HEK293 (cell line): ENCODE results near the gene GSC.
"Not testable (repeated sequence)": the region's sequence is repeated elsewhere in the genome, so short reads cannot be mapped to it uniquely, and the experiment has no call there.

Experiments used
- CTCF ChIA-PET: fragments of 350-600 bp; formaldehyde crosslinking; extraction: SDS; loops from one replicate; lab custom pipeline; 2021; ENCODE audit warnings: antibody characterized with exemption; lab: Yijun Ruan, JAX
- POLR2A ChIA-PET: fragments of 300-600 bp; formaldehyde crosslinking; extraction: SDS; loops from one replicate; lab custom pipeline; 2020; ENCODE audit warnings: antibody characterized with exemption, inconsistent platforms; lab: Yijun Ruan, JAX
- H3K27ac ChIP-seq: fragments of 200-500 bp; sonication (Bioruptor generic); 2 replicates; pipeline ENCODE4 v1.5.1; 2014; ENCODE audit warnings: low read depth, low read length, control low read depth, inconsistent platforms; ENCODE audit errors: extremely low read depth
- H3K36me3 ChIP-seq, 2 experiments: fragments of 200-500 bp in 1 of 2; sonication (Bioruptor generic) in 1 of 2; 1 replicate in 1 of 2; 2 replicates in 1 of 2; pipeline ENCODE4 v1.5.1; 2014 to 2017; ENCODE audit warnings: inconsistent platforms in 2 of 2, low read length in 2 of 2; ENCODE audit not compliant: control insufficient read depth in 2 of 2, insufficient read depth in 1 of 2
- H3K4me1 ChIP-seq: fragments of 200-500 bp; sonication (Bioruptor generic); 2 replicates; pipeline ENCODE4 v1.5.1; 2014; ENCODE audit warnings: mild to moderate bottlenecking, low read length, inconsistent platforms; ENCODE audit not compliant: control insufficient read depth, insufficient read depth
- H3K4me3 ChIP-seq: 2 replicates; pipeline ENCODE4 v1.5.1; 2011; ENCODE audit warnings: low read depth, mild to moderate bottlenecking, control low read depth, low read length, moderate library complexity
- H3K9me3 ChIP-seq: fragments of 200-500 bp; sonication (Bioruptor generic); 2 replicates; pipeline ENCODE4 v1.5.1; 2014; ENCODE audit warnings: low read depth, low read length, inconsistent platforms; ENCODE audit not compliant: control insufficient read depth, insufficient read depth
- GLI4 ChIP-seq: fragments of 450-650 bp; formaldehyde crosslinking; IDR thresholded peaks from 2 replicates; pipeline ENCODE4 v1.5.1; 2016; ENCODE audit warnings: missing biosample characterization, missing genetic modification characterization
- GLIS1 ChIP-seq: fragments of 450-650 bp; formaldehyde crosslinking; IDR thresholded peaks from 2 replicates; pipeline ENCODE4 v1.5.1; 2016; ENCODE audit warnings: missing biosample characterization, missing genetic modification characterization
- KLF7 ChIP-seq: fragments of 450-650 bp; formaldehyde crosslinking; IDR thresholded peaks from 2 replicates; pipeline ENCODE4 v1.5.1; 2016; ENCODE audit warnings: missing biosample characterization, missing genetic modification characterization, borderline replicate concordance
- KLF8 ChIP-seq: fragments of 450-650 bp; formaldehyde crosslinking; IDR thresholded peaks from 2 replicates; pipeline ENCODE4 v1.5.1; 2016; ENCODE audit warnings: missing biosample characterization, missing genetic modification characterization
- OSR2 ChIP-seq: fragments of 450-650 bp; formaldehyde crosslinking; IDR thresholded peaks from 2 replicates; pipeline ENCODE4 v1.5.1; 2016; ENCODE audit warnings: missing biosample characterization, missing genetic modification characterization
- WT1 ChIP-seq: fragments of 450-650 bp; formaldehyde crosslinking; IDR thresholded peaks from 2 replicates; pipeline ENCODE4 v1.5.1; 2016; ENCODE audit warnings: missing biosample characterization, missing genetic modification characterization
- ZFP69B ChIP-seq: fragments of 450-650 bp; formaldehyde crosslinking; IDR thresholded peaks from 2 replicates; pipeline ENCODE4 v1.5.1; 2016; ENCODE audit warnings: missing biosample characterization, missing genetic modification characterization
- ZNF157 ChIP-seq: fragments of 450-650 bp; formaldehyde crosslinking; IDR thresholded peaks from 2 replicates; pipeline ENCODE4 v1.5.1; 2016; ENCODE audit warnings: missing biosample characterization, missing genetic modification characterization
- ZNF169 ChIP-seq: fragments of 450-650 bp; formaldehyde crosslinking; IDR thresholded peaks from 2 replicates; pipeline ENCODE4 v1.5.1; 2016; ENCODE audit warnings: missing biosample characterization, missing genetic modification characterization
- ZNF221 ChIP-seq: fragments of 450-650 bp; formaldehyde crosslinking; IDR thresholded peaks from 2 replicates; pipeline ENCODE4 v1.5.1; 2017; ENCODE audit warnings: missing biosample characterization, missing genetic modification characterization, borderline replicate concordance
- ZNF24 ChIP-seq: fragments of 450-650 bp; formaldehyde crosslinking; IDR thresholded peaks from 2 replicates; pipeline ENCODE4 v1.5.1; 2016; ENCODE audit warnings: missing biosample characterization, missing genetic modification characterization
- ZNF423 ChIP-seq: fragments of 450-650 bp; formaldehyde crosslinking; IDR thresholded peaks from 2 replicates; pipeline ENCODE4 v1.5.1; 2016; ENCODE audit warnings: missing biosample characterization, missing genetic modification characterization
- ZNF426 ChIP-seq: fragments of 450-650 bp; formaldehyde crosslinking; IDR thresholded peaks from 2 replicates; pipeline ENCODE4 v1.5.1; 2017; ENCODE audit warnings: missing biosample characterization, missing genetic modification characterization, mild to moderate bottlenecking, inconsistent platforms, moderate library complexity
- ZNF510 ChIP-seq: fragments of 450-650 bp; formaldehyde crosslinking; IDR thresholded peaks from 2 replicates; pipeline ENCODE4 v1.5.1; 2018; ENCODE audit warnings: mild to moderate bottlenecking, missing genetic modification characterization, missing biosample characterization; ENCODE audit not compliant: insufficient replicate concordance
- ZNF555 ChIP-seq: fragments of 450-650 bp; formaldehyde crosslinking; conservative IDR thresholded peaks from 2 replicates; pipeline ENCODE4 v1.5.1; 2017; ENCODE audit warnings: missing biosample characterization, mild to moderate bottlenecking, missing genetic modification characterization, inconsistent platforms
- ZNF624 ChIP-seq: fragments of 450-650 bp; formaldehyde crosslinking; IDR thresholded peaks from 2 replicates; pipeline ENCODE4 v1.5.1; 2017; ENCODE audit warnings: missing biosample characterization, missing genetic modification characterization
- ZNF692 ChIP-seq: fragments of 450-650 bp; formaldehyde crosslinking; IDR thresholded peaks from 2 replicates; pipeline ENCODE4 v1.5.1; 2016; ENCODE audit warnings: missing biosample characterization, missing genetic modification characterization
- TF ChIP-seq, protein P1 (sequence below): fragments of 450-650 bp; formaldehyde crosslinking; IDR thresholded peaks from 2 replicates; pipeline ENCODE4 v1.5.1; 2017; ENCODE audit warnings: missing biosample characterization, mild to moderate bottlenecking, missing genetic modification characterization, moderate library complexity
- TF ChIP-seq, protein P2 (sequence below): fragments of 450-650 bp; IDR thresholded peaks from 2 replicates; pipeline ENCODE4 v1.5.1; 2018; ENCODE audit warnings: missing biosample characterization, missing genetic modification characterization
- TF ChIP-seq, protein P3 (sequence below): fragments of 450-650 bp; formaldehyde crosslinking; IDR thresholded peaks from 2 replicates; pipeline ENCODE4; 2016; ENCODE audit warnings: missing biosample characterization, missing genetic modification characterization
- TF ChIP-seq, protein P4 (sequence below): fragments of 450-650 bp; formaldehyde crosslinking; IDR thresholded peaks from 2 replicates; pipeline ENCODE4 v1.5.1; 2016; ENCODE audit warnings: missing biosample characterization, missing genetic modification characterization

GSC gene

DNA sequence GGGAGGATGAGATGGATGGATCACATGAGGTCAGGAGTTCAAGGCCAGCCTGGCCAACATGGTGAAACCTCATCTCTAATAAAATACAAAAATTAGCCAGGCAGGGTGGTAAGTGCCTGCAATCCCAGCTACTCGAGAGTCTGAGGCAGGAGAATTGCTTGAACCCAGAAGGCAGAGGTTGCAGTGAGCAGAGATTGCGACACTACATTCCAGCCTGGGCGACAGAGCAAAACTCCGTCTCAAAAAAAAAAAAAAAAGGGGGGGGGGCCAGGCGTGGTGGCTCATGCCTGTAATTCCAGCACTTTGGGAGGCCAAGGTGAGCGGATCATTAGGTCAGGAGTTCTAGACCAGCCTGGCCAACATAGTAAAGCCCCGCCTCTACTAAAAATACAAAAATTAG is 22.8 kb downstream of the GSC start:
- not testable (repeated sequence) for H3K4me1 ChIP-seq, H3K4me3 ChIP-seq, H3K27ac ChIP-seq, H3K36me3 ChIP-seq, H3K9me3 ChIP-seq
- POLR2A ChIA-PET = interaction anchor here (0.6 kb wide), 1 partner anchor 365 kb away, joined by 4 read pairs; no protein-coding TSS in a partner anchor
- CTCF ChIA-PET = interaction anchor here (0.8 to 3.3 kb wide), 4 partner anchors 9 to 264 kb away, joined by 3 to 33 read pairs (median 3); no protein-coding TSS in a partner anchor
- TF ChIP-seq, protein P1, sequence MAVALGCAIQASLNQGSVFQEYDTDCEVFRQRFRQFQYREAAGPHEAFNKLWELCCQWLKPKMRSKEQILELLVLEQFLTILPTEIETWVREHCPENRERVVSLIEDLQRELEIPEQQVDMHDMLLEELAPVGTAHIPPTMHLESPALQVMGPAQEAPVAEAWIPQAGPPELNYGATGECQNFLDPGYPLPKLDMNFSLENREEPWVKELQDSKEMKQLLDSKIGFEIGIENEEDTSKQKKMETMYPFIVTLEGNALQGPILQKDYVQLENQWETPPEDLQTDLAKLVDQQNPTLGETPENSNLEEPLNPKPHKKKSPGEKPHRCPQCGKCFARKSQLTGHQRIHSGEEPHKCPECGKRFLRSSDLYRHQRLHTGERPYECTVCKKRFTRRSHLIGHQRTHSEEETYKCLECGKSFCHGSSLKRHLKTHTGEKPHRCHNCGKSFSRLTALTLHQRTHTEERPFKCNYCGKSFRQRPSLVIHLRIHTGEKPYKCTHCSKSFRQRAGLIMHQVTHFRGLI = peak; percentile 58; the same call in 1 of the 2 replicates

DNA sequence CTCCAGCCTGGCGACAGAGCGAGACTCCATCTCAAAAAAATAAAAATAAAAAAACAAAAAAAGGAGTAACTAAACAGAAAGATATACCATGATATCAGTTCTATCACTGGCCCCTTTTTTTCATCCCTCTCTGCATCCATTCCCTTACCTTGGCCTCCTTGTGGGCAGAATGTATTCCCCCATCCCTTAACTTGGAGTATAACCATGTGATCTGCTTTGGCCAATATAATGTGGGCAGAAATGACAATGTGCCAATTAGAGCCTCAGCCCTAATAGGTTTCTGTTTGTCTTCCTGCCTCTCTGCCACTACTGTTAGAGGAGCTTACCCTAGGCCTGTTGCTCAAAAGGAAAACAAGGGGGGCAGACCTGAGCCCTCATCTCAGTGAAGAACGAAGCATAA is 23.8 kb downstream of the GSC start:
- H3K27ac ChIP-seq = no peak overlapping the region
- CTCF ChIA-PET = interaction anchor here (0.6 to 1.3 kb wide), 2 partner anchors 10 to 48 kb away, joined by 3 to 4 read pairs; no protein-coding TSS in a partner anchor
- no peaks in the 10 kb centered on the region for H3K4me1 ChIP-seq
- H3K9me3 ChIP-seq = no peaks in the 10 kb centered on the region
- POLR2A ChIA-PET = interaction anchor here (0.7 kb wide), 1 partner anchor 17 kb away, joined by 3 read pairs; no protein-coding TSS in a partner anchor
- H3K36me3 ChIP-seq = no peaks in the 10 kb centered on the region
- no peak for TF ChIP-seq ZNF157 (tag by site-specific recombination)
- no peak for TF ChIP-seq ZNF624 (tag by site-specific recombination)
- TF ChIP-seq GLIS1 (tag by site-specific recombination) = no peak
- no peak for TF ChIP-seq ZNF221 (tag by site-specific recombination)
- TF ChIP-seq ZNF426 (tag by site-specific recombination) = no peak
- H3K4me3 ChIP-seq = no peak overlapping the region

GRCh38 chr14:94738751-94739150 is 31.2 kb downstream of the GSC start:
- Histone ChIP-seq H3K36me3 (no peaks in the 10 kb centered on the region), H3K4me3 (no peak overlapping the region), H3K4me1 (no peaks in the 10 kb centered on the region), H3K27ac (no peak overlapping the region), H3K9me3 (no peaks in the 10 kb centered on the region)
- ChIA-PET POLR2A (no interaction called here), CTCF (interaction anchor here (0.5 to 1.0 kb wide), 2 partner anchors 10 to 217 kb away, joined by 4 to 5 read pairs; no protein-coding TSS in a partner anchor)
- TF ChIP-seq, protein P2, sequence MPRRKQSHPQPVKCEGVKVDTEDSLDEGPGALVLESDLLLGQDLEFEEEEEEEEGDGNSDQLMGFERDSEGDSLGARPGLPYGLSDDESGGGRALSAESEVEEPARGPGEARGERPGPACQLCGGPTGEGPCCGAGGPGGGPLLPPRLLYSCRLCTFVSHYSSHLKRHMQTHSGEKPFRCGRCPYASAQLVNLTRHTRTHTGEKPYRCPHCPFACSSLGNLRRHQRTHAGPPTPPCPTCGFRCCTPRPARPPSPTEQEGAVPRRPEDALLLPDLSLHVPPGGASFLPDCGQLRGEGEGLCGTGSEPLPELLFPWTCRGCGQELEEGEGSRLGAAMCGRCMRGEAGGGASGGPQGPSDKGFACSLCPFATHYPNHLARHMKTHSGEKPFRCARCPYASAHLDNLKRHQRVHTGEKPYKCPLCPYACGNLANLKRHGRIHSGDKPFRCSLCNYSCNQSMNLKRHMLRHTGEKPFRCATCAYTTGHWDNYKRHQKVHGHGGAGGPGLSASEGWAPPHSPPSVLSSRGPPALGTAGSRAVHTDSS (tag by site-specific recombination) = no peak
- TF ChIP-seq ZFP69B (no peak), GLI4 (tag by site-specific recombination) (no peak), GLIS1 (tag by site-specific recombination) (no peak), ZNF24 (tag by site-specific recombination) (no peak), OSR2 (no peak), ZNF423 (tag by site-specific recombination) (no peak), ZNF692 (tag by site-specific recombination) (no peak), ZNF169 (tag by site-specific recombination) (no peak), KLF8 (tag by site-specific recombination) (no peak), ZNF555 (no peak), ZNF510 (tag by site-specific recombination) (no peak), KLF7 (tag by site-specific recombination) (no peak), WT1 (tag by site-specific recombination) (no peak)
- TF ChIP-seq, protein P3, sequence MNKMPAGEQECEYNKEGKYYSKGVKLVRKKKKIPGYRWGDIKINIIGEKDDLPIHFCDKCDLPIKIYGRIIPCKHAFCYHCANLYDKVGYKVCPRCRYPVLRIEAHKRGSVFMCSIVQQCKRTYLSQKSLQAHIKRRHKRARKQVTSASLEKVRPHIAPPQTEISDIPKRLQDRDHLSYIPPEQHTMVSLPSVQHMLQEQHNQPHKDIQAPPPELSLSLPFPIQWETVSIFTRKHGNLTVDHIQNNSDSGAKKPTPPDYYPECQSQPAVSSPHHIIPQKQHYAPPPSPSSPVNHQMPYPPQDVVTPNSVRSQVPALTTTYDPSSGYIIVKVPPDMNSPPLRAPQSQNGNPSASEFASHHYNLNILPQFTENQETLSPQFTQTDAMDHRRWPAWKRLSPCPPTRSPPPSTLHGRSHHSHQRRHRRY (tag by site-specific recombination) = no peak
- TF ChIP-seq, protein P4, sequence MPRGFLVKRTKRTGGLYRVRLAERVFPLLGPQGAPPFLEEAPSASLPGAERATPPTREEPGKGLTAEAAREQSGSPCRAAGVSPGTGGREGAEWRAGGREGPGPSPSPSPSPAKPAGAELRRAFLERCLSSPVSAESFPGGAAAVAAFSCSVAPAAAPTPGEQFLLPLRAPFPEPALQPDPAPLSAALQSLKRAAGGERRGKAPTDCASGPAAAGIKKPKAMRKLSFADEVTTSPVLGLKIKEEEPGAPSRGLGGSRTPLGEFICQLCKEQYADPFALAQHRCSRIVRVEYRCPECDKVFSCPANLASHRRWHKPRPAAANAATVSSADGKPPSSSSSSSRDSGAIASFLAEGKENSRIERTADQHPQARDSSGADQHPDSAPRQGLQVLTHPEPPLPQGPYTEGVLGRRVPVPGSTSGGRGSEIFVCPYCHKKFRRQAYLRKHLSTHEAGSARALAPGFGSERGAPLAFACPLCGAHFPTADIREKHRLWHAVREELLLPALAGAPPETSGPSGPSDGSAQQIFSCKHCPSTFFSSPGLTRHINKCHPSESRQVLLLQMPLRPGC (tag by site-specific recombination) = no peak
